K562 (cell line): ENCODE measurements around the gene GNS. TPM values are rescaled to one million over a fixed set of nuclear protein-coding genes. Genes with fewer than 3 reads are reported as not detected.

ENCODE experiments used
- ATAC-seq: fragments of 200-7000 bp; cut with Tn5 transposase; 3 replicates; pipeline ENCODE4 v1.9.1; 2020; ENCODE audit warnings: moderate library complexity
- BruUV-seq: library from RNA; stranded (reverse); fragments of 400-500 nt; replicated peaks from 2 replicates; lab custom pipeline; 2021; lab: Mats Ljungman, UMichigan
- CTCF ChIA-PET: fragments of 300-600 bp; formaldehyde crosslinking; extraction: SDS; loops from one replicate; lab custom pipeline; 2021; ENCODE audit warnings: low intra/inter-chr PET ratio; lab: Yijun Ruan, JAX
- POLR2A ChIA-PET: fragments of 300-600, 350-650 bp; sonication (Branson Sonifier 250); formaldehyde crosslinking; extraction: SDS; loops from one replicate; lab custom pipeline; 2021; ENCODE audit warnings: antibody characterized with exemption, inconsistent platforms; lab: Yijun Ruan, JAX
- DNase-seq, 4 experiments: peaks; one replicate each; pipeline versions ENCODE4 v3.0.0 to v3.0.0-alpha.2; 2011 to 2018; ENCODE audit warnings: low spot score in 3 of 4, mixed read lengths in 3 of 4; ENCODE audit errors: extremely low read depth in 1 of 4
- FAIRE-seq: peaks from 2 replicates; lab custom pipeline; 2011; peaks lifted over from hg19 to GRCh38; lab: Jason Lieb, UNC
- H2AFZ ChIP-seq: 2 replicates; pipeline ENCODE4 v1.6.0; 2011; ENCODE audit warnings: low read depth, low read length, control low read depth, inconsistent platforms
- H3K27ac ChIP-seq: fragments of 200-600 bp; 3 replicates; pipeline ENCODE4 v1.8.0; 2011; ENCODE audit warnings: low read depth, mild to moderate bottlenecking, control low read depth, inconsistent platforms, low read length, moderate library complexity, mixed read lengths; ENCODE audit errors: extremely low read depth
- H3K27me3 ChIP-seq, 2 experiments: fragments of 300-600 bp in 1 of 2; 2 replicates in 1 of 2; 3 replicates in 1 of 2; pipeline versions ENCODE4 v1.6.0 to v1.8.0; 2011; ENCODE audit warnings: inconsistent platforms in 2 of 2, low read length in 2 of 2, mild to moderate bottlenecking in 1 of 2, mixed read lengths in 1 of 2, moderate library complexity in 1 of 2; ENCODE audit not compliant: control insufficient read depth in 2 of 2, insufficient read depth in 2 of 2
- H3K36me3 ChIP-seq: fragments of 300-600 bp; 3 replicates; pipeline ENCODE4 v1.8.0; 2011; ENCODE audit warnings: mild to moderate bottlenecking, low read length, inconsistent platforms; ENCODE audit not compliant: control insufficient read depth, insufficient read depth
- H3K4me1 ChIP-seq, 2 experiments: fragments of 200-600 bp in 1 of 2; replicated peaks in 1 of 2; 2 replicates in 1 of 2; 3 replicates in 1 of 2; pipeline versions ENCODE4 v1.5.1 to v1.8.0; 2011; ENCODE audit warnings: inconsistent platforms in 2 of 2, low read length in 2 of 2, mild to moderate bottlenecking in 1 of 2, mixed read lengths in 1 of 2, moderate library complexity in 1 of 2; ENCODE audit not compliant: control insufficient read depth in 2 of 2, insufficient read depth in 2 of 2
- H3K4me2 ChIP-seq: 2 replicates; pipeline ENCODE4 v1.6.1; 2011; ENCODE audit warnings: low read length, control low read depth, inconsistent platforms, mixed read lengths; ENCODE audit not compliant: insufficient read depth
- H3K4me3 ChIP-seq: fragments of 200-600 bp; sonication (generic), shearing (Covaris generic); 2 replicates; pipeline ENCODE4 v1.5.1; 2016; ENCODE audit warnings: control low read depth, inconsistent platforms
- H3K79me2 ChIP-seq: fragments of 200-600 bp; 3 replicates; pipeline ENCODE4 v1.8.0; 2011; ENCODE audit warnings: low read length, inconsistent platforms; ENCODE audit not compliant: control insufficient read depth, insufficient read depth
- H3K9ac ChIP-seq, 2 experiments: 2 replicates each; pipeline versions ENCODE4 v1.6.0 to v1.6.1; 2011; ENCODE audit warnings: low read depth in 2 of 2, low read length in 2 of 2, control low read depth in 1 of 2, inconsistent platforms in 1 of 2, mild to moderate bottlenecking in 1 of 2, mixed read lengths in 1 of 2; ENCODE audit not compliant: insufficient read depth in 1 of 2
- H3K9me1 ChIP-seq: one replicate; pipeline ENCODE4 v1.6.0; 2011; ENCODE audit warnings: inconsistent platforms, mild to moderate bottlenecking, low read length, moderate library complexity; ENCODE audit not compliant: control insufficient read depth, insufficient read depth
- H3K9me3 ChIP-seq: replicated peaks from 2 replicates; pipeline ENCODE4 v1.5.1; 2011; ENCODE audit warnings: low read depth, low read length, inconsistent platforms; ENCODE audit not compliant: control insufficient read depth, insufficient read depth
- H4K20me1 ChIP-seq: replicated peaks from 2 replicates; pipeline ENCODE4 v1.6.1; 2011; ENCODE audit warnings: low read length, inconsistent platforms, mixed read lengths; ENCODE audit not compliant: control insufficient read depth, insufficient read depth
- CTBP1 ChIP-seq: fragments of 450-650 bp; IDR thresholded peaks from 2 replicates; pipeline ENCODE4 v1.6.1; 2016; ENCODE audit warnings: borderline replicate concordance
- HDAC1 ChIP-seq, 2 experiments: fragments of 450-650 bp; IDR thresholded peaks; 2 replicates each; pipeline ENCODE4 v1.6.1; 2016 to 2017; ENCODE audit warnings: inconsistent platforms in 1 of 2, mild to moderate bottlenecking in 1 of 2, moderate library complexity in 1 of 2
- HDAC2 ChIP-seq: fragments of 450-650 bp; IDR thresholded peaks from 2 replicates; pipeline ENCODE4 v1.6.1; 2016; ENCODE audit warnings: mild to moderate bottlenecking
- PRPF4 ChIP-seq: fragments of 200-400 bp; formaldehyde crosslinking; IDR thresholded peaks from one replicate; pipeline ENCODE4 v1.6.1; 2017; ENCODE audit warnings: low read length, low read depth, mild to moderate bottlenecking; ENCODE audit not compliant: insufficient read depth, poor library complexity, severe bottlenecking
- WGBS: fragments of 100-300 bp; shearing (Covaris generic); methylation state at CpG from one replicate; pipeline ENCODE4 v1.1.6; 2016; ENCODE audit warnings: low coverage, mixed read lengths; ENCODE audit not compliant: insufficient coverage; ENCODE audit errors: missing lambda C conversion rate; 5-methylcytosine and 5-hydroxymethylcytosine counted together
- in situ Hi-C: fragments of 300-500 bp; cut with MboI; formaldehyde crosslinking; loops from 4 replicates; pipeline ENCODE4 v1.15.0; 2018; ENCODE audit warnings: inconsistent platforms, mixed read lengths
- intact Hi-C: fragments of 100-400 bp; cut with micrococcal nuclease; formaldehyde crosslinking; loops from 2 replicates; pipeline ENCODE4 v1.14.2; 2022
- polyA plus RNA-seq, 8 experiments: library from polyadenylated mRNA; depleted of rRNA in 4 of 8; stranded (reverse) in 5 of 8; unstranded in 3 of 8; fragments of >200 nt; fragmentation: Nextera tagmentation in 2 of 8; fragmentation: Illumina TruSeq in 1 of 8; extraction: Ambion mirVana in 2 of 8; extraction: Trizol in 1 of 8; gene quantifications; 2 replicates each; pipeline versions ENCODE4 v1.2.1 to v1.2.3, GENCODE V29; 2011 to 2014; ENCODE audit warnings: inconsistent platforms in 1 of 8, missing spikeins in 1 of 8
- total RNA-seq, 7 experiments: library from RNA; depleted of rRNA in 6 of 7; stranded (reverse); fragments of >200 nt in 6 of 7; fragmentation: Illumina TruSeq in 2 of 7; extraction: Trizol in 2 of 7; gene quantifications; 2 replicates each; pipeline versions ENCODE4 v1.2.1 to v1.2.3, GENCODE V29; 2011 to 2021; ENCODE audit warnings: low replicate concordance in 1 of 7

Gene GNS
- total and polyA plus RNA-seq, 9 of the 15 experiments (the other 6 are each of a cell fraction or from before 2014, with no cell fraction given): 4.6 to 30.3 (median 18.9) TPM

- in situ Hi-C loops: no loop called here
- Histone ChIP-seq H3K36me3 (peaks cover 39% of the 10 kb centered on the region), H3K9ac (no peak overlapping the region), H4K20me1 (no peaks in the 10 kb centered on the region), H3K9me1 (peaks cover 3% of the 10 kb centered on the region), H3K4me1 (peaks cover 3 to 15% of the 10 kb centered on the region in 2 experiments; a peak in 4 of 5 replicates), H3K4me2 (no peak overlapping the region), H2AFZ (no peak overlapping the region), H3K27ac (no peak overlapping the region), H3K9me3 (no peaks in the 10 kb centered on the region), H3K4me3 (no peak overlapping the region), H3K79me2 (no peaks in the 10 kb centered on the region), H3K27me3 (no peaks in the 10 kb centered on the region)
- DNase-seq (no peak), ATAC-seq (no peak), FAIRE-seq (no peak)
- intact Hi-C loops: no loop called here
- ChIA-PET CTCF (no interaction called here), POLR2A (interaction anchor here (1.2 to 2.0 kb wide), 3 partner anchors 10 to 29 kb away, joined by 3 to 4 read pairs (median 4); no protein-coding TSS in a partner anchor)
- TF ChIP-seq CTBP1: no peak
- WGBS: 88% methylated on average over 6 of the region's 6 CpGs
- no TSS peak for BruUV-seq
Observed at GRCh38 chr12:64716839-64717455, 42.3 kb downstream of the GNS start.

- ATAC-seq (no peak), DNase-seq (no peak), FAIRE-seq (no peak)
- Histone ChIP-seq H3K9me3 (no peaks in the 10 kb centered on the region), H3K36me3 (peaks cover 33% of the 10 kb centered on the region), H3K9me1 (peaks cover under 1% of the 10 kb centered on the region), H4K20me1 (no peaks in the 10 kb centered on the region), H2AFZ (no peak overlapping the region), H3K27ac (no peak overlapping the region), H3K79me2 (no peaks in the 10 kb centered on the region), H3K4me1 (peaks cover 2 to 12% of the 10 kb centered on the region in 2 experiments; a peak in 4 of 5 replicates), H3K27me3 (no peaks in the 10 kb centered on the region), H3K4me2 (no peak overlapping the region), H3K4me3 (no peak overlapping the region), H3K9ac (no peak overlapping the region)
- BruUV-seq: no TSS peak
- TF ChIP-seq HDAC1 (IDR thresholded peaks at IDR 0.05) (no peak), PRPF4 (no peak), HDAC2 (no peak)
- 78% methylated on average over 4 of the region's 4 CpGs for WGBS
- in situ Hi-C loops: no loop called here
- ChIA-PET POLR2A (interaction anchor here (1.2 kb wide), 2 partner anchors 9 to 28 kb away, joined by 3 to 4 read pairs; no protein-coding TSS in a partner anchor), CTCF (no interaction called here)
- intact Hi-C loops: no loop called here
Observed at GRCh38 chr12:64716371-64716770, 42.8 kb downstream of the GNS start.
